Activated naive CD4-positive, alpha-beta T cell treated with anti-CD3 and anti-CD28 coated beads, Interleukin-2, amount 10 ng/mL, durations not matched to agents 7 days and 5 days (primary cell): Measurements from ENCODE around the gene ANAPC5.
"Not testable (repeated sequence)": the region's sequence is repeated elsewhere in the genome, so short reads cannot be mapped to it uniquely, and the experiment has no call there.

Experiments
- CTCF ChIA-PET: fragments of 350-600 bp; sonication (Branson Sonifier 250); formaldehyde crosslinking; loops from one replicate; lab custom pipeline; 2021; ENCODE audit warnings: antibody characterized with exemption; lab: Charles Lee
- DNase-seq: peaks from one replicate; pipeline ENCODE4 v3.0.0-alpha.2; 2020
- H3K27ac Mint-ChIP-seq: one replicate; pipeline ENCODE4 v1.8.0; 2021; ENCODE audit warnings: mild to moderate bottlenecking, moderate library complexity, mixed read lengths
- H3K27me3 Mint-ChIP-seq: one replicate; pipeline ENCODE4 v1.8.0; 2021; ENCODE audit warnings: mild to moderate bottlenecking, mixed read lengths
- H3K36me3 Mint-ChIP-seq: one replicate; pipeline ENCODE4 v1.8.0; 2021; ENCODE audit warnings: mixed read lengths
- H3K4me1 Mint-ChIP-seq: one replicate; pipeline ENCODE4 v1.8.0; 2021; ENCODE audit warnings: mixed read lengths
- H3K4me3 Mint-ChIP-seq: one replicate; pipeline ENCODE4 v1.8.0; 2021; ENCODE audit warnings: mild to moderate bottlenecking, moderate library complexity, mixed read lengths
- H3K9me3 Mint-ChIP-seq: one replicate; pipeline ENCODE4 v1.8.0; 2021; ENCODE audit warnings: mixed read lengths

Gene ANAPC5

DNA sequence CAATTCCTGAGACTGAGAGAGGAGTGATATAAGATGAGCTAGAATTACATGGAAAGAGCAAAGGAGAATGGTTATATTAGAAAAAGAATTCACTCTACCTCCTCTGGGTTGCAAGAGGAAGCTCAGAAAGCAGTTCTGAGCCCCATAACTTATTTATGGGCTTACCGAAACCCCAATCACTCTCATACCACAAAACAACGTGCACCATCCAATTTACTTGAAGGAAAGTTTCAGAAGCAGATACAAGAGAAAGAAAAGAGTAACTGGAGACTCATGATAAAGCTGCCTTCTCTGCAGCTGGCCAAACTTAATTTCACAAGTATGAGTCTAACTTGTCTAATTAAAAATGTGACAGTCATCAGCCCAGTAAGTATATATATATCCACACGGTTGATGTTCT lies 28.3 kb downstream of the ANAPC5 start:
- DNase-seq = no peak
- CTCF ChIA-PET = interaction anchor here (2.8 kb wide), 1 partner anchor 11 kb away, joined by 14 read pairs; no protein-coding TSS in a partner anchor
- Mint-ChIP-seq H3K36me3 (peaks cover 47% of the 10 kb centered on the region), H3K27ac (no peak overlapping the region), H3K27me3 (no peaks in the 10 kb centered on the region), H3K4me3 (no peak overlapping the region), H3K4me1 (peaks cover 3% of the 10 kb centered on the region), H3K9me3 (no peaks in the 10 kb centered on the region)

GRCh38 chr12:121318121-121318520 lies 34.1 kb downstream of the ANAPC5 start:
- H3K4me1 Mint-ChIP-seq = peaks cover 23% of the 10 kb centered on the region
- CTCF ChIA-PET = interaction anchor here (1.3 kb wide), 1 partner anchor 8 kb away, joined by 5 read pairs; no protein-coding TSS in a partner anchor
- no peak overlapping the region for H3K27ac Mint-ChIP-seq
- no peak for DNase-seq
- peaks cover 39% of the 10 kb centered on the region for H3K36me3 Mint-ChIP-seq
- H3K27me3 Mint-ChIP-seq = no peaks in the 10 kb centered on the region
- H3K9me3 Mint-ChIP-seq = no peaks in the 10 kb centered on the region
- no peak overlapping the region for H3K4me3 Mint-ChIP-seq

DNA sequence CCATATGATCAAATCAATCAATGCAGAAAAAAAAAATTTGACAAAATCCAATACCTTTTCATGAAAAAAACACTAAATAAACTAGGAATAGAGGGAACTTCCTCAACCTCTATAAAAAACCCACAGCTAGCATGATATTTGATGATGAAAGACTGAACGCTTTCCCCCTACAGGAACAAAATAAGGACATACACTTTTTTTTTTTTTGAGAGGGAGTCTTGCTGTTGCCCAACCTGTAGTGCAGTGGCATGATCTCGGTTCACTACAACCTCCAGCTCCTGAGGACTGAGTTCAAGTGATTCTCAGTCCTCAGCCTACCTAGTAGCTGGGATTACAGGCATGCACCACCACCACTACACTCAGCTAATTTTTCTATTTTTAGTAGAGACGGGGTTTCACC lies 37.8 kb downstream of the ANAPC5 start:
- Mint-ChIP-seq H3K9me3 (no peaks in the 10 kb centered on the region), H3K36me3 (peaks cover 56% of the 10 kb centered on the region), H3K4me1 (peaks cover 27% of the 10 kb centered on the region), H3K27me3 (no peaks in the 10 kb centered on the region), H3K4me3 (no peak overlapping the region), H3K27ac (peak overlapping the region; percentile 13)
- no peak for DNase-seq
- CTCF ChIA-PET = interaction anchor here (0.6 to 1.0 kb wide), 2 partner anchors 14 to 19 kb away, joined by 3 read pairs; no protein-coding TSS in a partner anchor

DNA sequence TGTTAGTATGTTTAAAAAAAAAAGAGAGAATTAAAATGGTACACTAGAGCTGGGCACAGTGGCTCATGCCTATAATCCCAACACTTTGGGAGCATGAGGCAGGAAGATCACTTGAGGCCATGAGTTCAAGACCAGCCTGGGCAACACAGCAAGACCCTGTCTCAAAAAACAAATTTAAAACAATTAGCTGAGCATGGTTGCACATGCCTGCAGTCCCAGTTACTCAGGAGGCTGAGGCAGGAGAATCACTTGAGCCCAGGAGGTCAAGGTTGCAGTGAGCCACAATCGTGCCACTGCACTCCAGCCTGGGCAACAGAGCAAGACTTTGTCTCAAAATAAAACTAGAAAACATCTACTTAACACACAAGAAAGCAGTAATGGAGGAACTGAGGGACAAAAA lies 42.0 kb downstream of the ANAPC5 start:
- H3K9me3 Mint-ChIP-seq, H3K4me3 Mint-ChIP-seq, H3K27me3 Mint-ChIP-seq, DNase-seq, H3K27ac Mint-ChIP-seq: not testable (repeated sequence)
- peaks cover 49% of the 10 kb centered on the region for H3K36me3 Mint-ChIP-seq
- CTCF ChIA-PET = interaction anchor here (1.6 kb wide), 1 partner anchor 8 kb away, joined by 5 read pairs; no protein-coding TSS in a partner anchor
- H3K4me1 Mint-ChIP-seq = peaks cover 21% of the 10 kb centered on the region

GRCh38 chr12:121307397-121307796 lies 44.8 kb downstream of the ANAPC5 start:
- H3K4me1 Mint-ChIP-seq, DNase-seq, H3K27me3 Mint-ChIP-seq, H3K4me3 Mint-ChIP-seq, H3K27ac Mint-ChIP-seq, CTCF ChIA-PET, H3K9me3 Mint-ChIP-seq: not testable (repeated sequence)
- H3K36me3 Mint-ChIP-seq = peaks cover 34% of the 10 kb centered on the region

- DNase-seq = no peak
- Mint-ChIP-seq H3K27me3 (peaks cover 8% of the 10 kb centered on the region), H3K27ac (no peak overlapping the region), H3K9me3 (no peaks in the 10 kb centered on the region), H3K4me1 (peaks cover 6% of the 10 kb centered on the region), H3K4me3 (no peak overlapping the region), H3K36me3 (peaks cover 12% of the 10 kb centered on the region)
- CTCF ChIA-PET = no interaction called here
Measured at GRCh38 chr12:121304306-121304705, 47.9 kb downstream of the ANAPC5 start.

GRCh38 chr12:121301876-121302275 lies 50.3 kb downstream of the ANAPC5 start:
- no peak for DNase-seq
- Mint-ChIP-seq H3K4me3 (no peak overlapping the region), H3K9me3 (no peaks in the 10 kb centered on the region), H3K36me3 (no peaks in the 10 kb centered on the region), H3K4me1 (peaks cover 18% of the 10 kb centered on the region), H3K27ac (no peak overlapping the region), H3K27me3 (peaks cover 8% of the 10 kb centered on the region)
- CTCF ChIA-PET = no interaction called here

DNA sequence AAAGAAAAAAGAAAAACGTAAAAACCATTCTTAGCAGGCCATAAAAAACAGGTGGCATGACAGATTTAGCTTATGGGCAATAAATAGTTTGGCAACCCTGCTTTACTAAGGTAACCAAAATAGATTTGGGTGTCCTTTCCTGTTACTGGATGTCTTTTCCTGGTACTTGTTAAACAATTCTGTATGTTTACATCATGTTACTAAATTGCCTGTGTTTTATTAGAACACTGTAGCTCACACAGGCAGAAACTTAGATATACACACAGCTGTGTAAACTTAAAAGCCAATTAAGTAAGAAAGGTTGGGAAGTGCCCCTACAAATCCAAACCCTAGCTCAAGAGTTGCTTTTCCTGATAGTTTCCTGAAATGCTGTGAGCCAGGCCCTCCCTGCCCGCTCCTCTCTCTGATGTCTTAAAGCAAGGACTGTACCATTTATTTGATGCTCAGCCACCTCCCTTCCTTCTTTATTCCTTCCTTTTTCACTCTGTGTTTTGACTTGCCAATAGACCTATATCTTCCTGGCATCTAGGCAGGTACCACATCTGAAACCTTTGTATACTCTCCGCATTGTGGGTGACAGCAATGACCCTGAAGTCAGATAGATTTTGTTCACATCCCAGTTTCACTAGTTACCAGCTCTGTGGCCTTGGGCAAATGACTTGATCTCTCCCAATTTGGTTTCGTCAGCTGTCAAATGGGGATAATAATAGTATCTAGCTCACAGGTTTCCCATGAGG lies 52.0 kb downstream of the ANAPC5 start:
- no peak overlapping the region for H3K4me3 Mint-ChIP-seq
- H3K9me3 Mint-ChIP-seq = no peaks in the 10 kb centered on the region
- CTCF ChIA-PET = interaction anchor here (0.6 to 1.8 kb wide), 2 partner anchors 14 to 35 kb away, joined by 3 to 5 read pairs; no protein-coding TSS in a partner anchor
- H3K36me3 Mint-ChIP-seq = no peaks in the 10 kb centered on the region
- H3K27ac Mint-ChIP-seq = peak overlapping the region; percentile 64
- peaks cover 23% of the 10 kb centered on the region for H3K4me1 Mint-ChIP-seq
- H3K27me3 Mint-ChIP-seq = peaks cover 8% of the 10 kb centered on the region
- no peak for DNase-seq

GRCh38 chr12:121299662-121300061 lies 52.5 kb downstream of the ANAPC5 start:
- peaks cover 27% of the 10 kb centered on the region for H3K4me1 Mint-ChIP-seq
- DNase-seq = no peak
- CTCF ChIA-PET = interaction anchor here (1.8 kb wide), 1 partner anchor 35 kb away, joined by 5 read pairs; no protein-coding TSS in a partner anchor
- no peaks in the 10 kb centered on the region for H3K9me3 Mint-ChIP-seq
- no peak overlapping the region for H3K4me3 Mint-ChIP-seq
- no peaks in the 10 kb centered on the region for H3K36me3 Mint-ChIP-seq
- H3K27me3 Mint-ChIP-seq = peaks cover 8% of the 10 kb centered on the region
- peak overlapping the region; percentile 64 for H3K27ac Mint-ChIP-seq

- H3K36me3 Mint-ChIP-seq, H3K27me3 Mint-ChIP-seq, DNase-seq, H3K27ac Mint-ChIP-seq, H3K9me3 Mint-ChIP-seq, CTCF ChIA-PET: not testable (repeated sequence)
- H3K4me1 Mint-ChIP-seq = peaks cover 38% of the 10 kb centered on the region
- peak overlapping the region; percentile 78 for H3K4me3 Mint-ChIP-seq
Measured at GRCh38 chr12:121298411-121298810, 53.8 kb downstream of the ANAPC5 start.

GRCh38 chr12:121297435-121297991 lies 54.7 kb downstream of the ANAPC5 start:
- H3K4me1 Mint-ChIP-seq = peaks cover 42% of the 10 kb centered on the region
- peak overlapping the region; percentile 78 for H3K4me3 Mint-ChIP-seq
- DNase-seq = peak; percentile 45
- peaks cover 7% of the 10 kb centered on the region for H3K27me3 Mint-ChIP-seq
- H3K36me3 Mint-ChIP-seq = peaks cover 2% of the 10 kb centered on the region
- CTCF ChIA-PET = interaction anchor here (1.5 kb wide), 1 partner anchor 9 kb away, joined by 5 read pairs; no protein-coding TSS in a partner anchor
- H3K27ac Mint-ChIP-seq = peak overlapping the region; percentile 84
- H3K9me3 Mint-ChIP-seq = no peaks in the 10 kb centered on the region

- CTCF ChIA-PET = interaction anchor here (1.5 kb wide), 1 partner anchor 10 kb away, joined by 5 read pairs; no protein-coding TSS in a partner anchor
- Mint-ChIP-seq H3K36me3 (peaks cover 4% of the 10 kb centered on the region), H3K9me3 (no peaks in the 10 kb centered on the region), H3K4me3 (peak within 1 kb of the TSS; percentile 92), H3K27me3 (peaks cover under 1% of the 10 kb centered on the region), H3K27ac (peak within 1 kb of the TSS; percentile 86), H3K4me1 (peaks cover 46% of the 10 kb centered on the region)
- peak; percentile 91 for DNase-seq
Measured at GRCh38 chr12:121296618-121297434, 55.4 kb downstream of the ANAPC5 start, which contains the start of gene CAMKK2. CAMKK2 (minus strand) TSS chr12:121296709; CDS start chr12:121274526, 22,183 bp downstream.

- H3K27ac Mint-ChIP-seq = peak overlapping the region; percentile 86
- CTCF ChIA-PET = interaction anchor here (0.6 to 0.9 kb wide), 3 partner anchors 19 to 153 kb away, joined by 3 read pairs; no protein-coding TSS in a partner anchor
- peak; percentile 59 for DNase-seq
- H3K9me3 Mint-ChIP-seq = no peaks in the 10 kb centered on the region
- H3K36me3 Mint-ChIP-seq = peaks cover 11% of the 10 kb centered on the region
- peaks cover 52% of the 10 kb centered on the region for H3K4me1 Mint-ChIP-seq
- H3K27me3 Mint-ChIP-seq = no peaks in the 10 kb centered on the region
- peak overlapping the region; percentile 92 for H3K4me3 Mint-ChIP-seq
Measured at GRCh38 chr12:121295746-121296617, 56.2 kb downstream of the ANAPC5 start.
